ENCODE data around the gene FBLN7.

The FBLN7 gene

GRCh38 chr2:112140899-112141625 lies 2.9 kb downstream of the FBLN7 start:
- no peak for DNase-seq

GRCh38 chr2:112141626-112142007 lies 3.4 kb downstream of the FBLN7 start:
- no peak for DNase-seq

GRCh38 chr2:112142525-112143078 lies 4.4 kb downstream of the FBLN7 start:
- no peak for DNase-seq

GRCh38 chr2:112143150-112143549 lies 5.0 kb downstream of the FBLN7 start:
- DNase-seq = no peak

- DNase-seq = no peak
Measured at GRCh38 chr2:112144966-112145365, 6.8 kb downstream of the FBLN7 start.

GRCh38 chr2:112147382-112148168 lies 9.4 kb downstream of the FBLN7 start:
- DNase-seq = no peak

GRCh38 chr2:112148477-112148876 lies 10.3 kb downstream of the FBLN7 start:
- no peak for DNase-seq

- DNase-seq = no peak
Measured at GRCh38 chr2:112149194-112149593, 11.0 kb downstream of the FBLN7 start.

- DNase-seq = no peak
Measured at GRCh38 chr2:112149866-112150435, 11.8 kb downstream of the FBLN7 start.

GRCh38 chr2:112150447-112150846 lies 12.3 kb downstream of the FBLN7 start:
- no peak for DNase-seq

- no peak for DNase-seq
Measured at GRCh38 chr2:112150851-112151250, 12.7 kb downstream of the FBLN7 start.

GRCh38 chr2:112151271-112151670 lies 13.1 kb downstream of the FBLN7 start:
- no peak for DNase-seq

- DNase-seq = no peak
Measured at GRCh38 chr2:112151701-112152440, 13.7 kb downstream of the FBLN7 start.

GRCh38 chr2:112152476-112153178 lies 14.4 kb downstream of the FBLN7 start:
- DNase-seq = no peak

- DNase-seq = no peak
Measured at GRCh38 chr2:112153179-112153490, 14.9 kb downstream of the FBLN7 start.

- no peak for DNase-seq
Measured at GRCh38 chr2:112153501-112153900, 15.3 kb downstream of the FBLN7 start.

- DNase-seq = no peak
Measured at GRCh38 chr2:112154246-112155117, 16.3 kb downstream of the FBLN7 start.

- DNase-seq = no peak
Measured at GRCh38 chr2:112155331-112156151, 17.4 kb downstream of the FBLN7 start.

GRCh38 chr2:112156152-112156986 lies 18.2 kb downstream of the FBLN7 start:
- DNase-seq = no peak

- no peak for DNase-seq
Measured at GRCh38 chr2:112157472-112157871, 19.3 kb downstream of the FBLN7 start.

All from NCI-H1092 (cell line).